ENCODE data around the gene PGRMC2.

PGRMC2 gene

DNA sequence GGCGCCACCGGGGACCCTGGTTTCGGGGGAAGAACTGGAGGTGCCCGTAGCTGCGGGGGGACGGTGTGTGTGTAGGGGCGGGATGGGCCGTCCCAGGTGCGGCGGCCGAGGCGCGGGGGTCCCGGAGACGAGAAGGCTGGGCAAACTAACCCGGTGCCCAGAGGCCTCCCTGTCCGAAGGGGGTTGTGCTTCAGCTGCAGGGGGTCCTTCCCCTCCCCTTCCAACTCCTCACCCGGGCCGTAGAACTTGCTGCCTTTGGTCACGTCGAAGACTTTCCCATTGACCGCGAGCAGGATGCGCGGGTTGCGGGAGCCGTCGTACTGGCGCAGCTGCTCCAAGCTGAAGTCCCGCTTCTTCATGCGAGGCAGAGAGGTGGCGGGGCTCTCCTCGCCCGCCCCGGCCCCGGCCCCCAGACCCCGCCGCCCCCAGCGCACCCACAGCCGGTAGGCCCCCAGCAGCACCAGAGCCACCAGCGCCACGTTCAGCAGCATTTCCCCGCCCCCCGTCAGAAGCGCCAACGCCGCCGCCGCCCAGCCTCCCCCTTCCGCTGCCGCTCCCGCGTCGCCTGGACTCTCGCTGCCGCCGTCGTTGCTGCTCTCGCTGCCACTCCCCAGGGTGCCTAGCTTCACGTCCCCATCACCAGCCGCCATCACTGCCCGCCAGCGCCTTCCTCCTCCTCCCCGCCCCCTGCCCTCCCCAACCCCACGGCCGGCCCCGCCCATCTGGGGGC lies at the start of gene PGRMC2:
Gene PGRMC2, minus strand, starts transcription at position 673 of the 730 bp plus-strand sequence. Its CDS starts 23 bp downstream, at position 650.
- DNase-seq = no peak

DNA sequence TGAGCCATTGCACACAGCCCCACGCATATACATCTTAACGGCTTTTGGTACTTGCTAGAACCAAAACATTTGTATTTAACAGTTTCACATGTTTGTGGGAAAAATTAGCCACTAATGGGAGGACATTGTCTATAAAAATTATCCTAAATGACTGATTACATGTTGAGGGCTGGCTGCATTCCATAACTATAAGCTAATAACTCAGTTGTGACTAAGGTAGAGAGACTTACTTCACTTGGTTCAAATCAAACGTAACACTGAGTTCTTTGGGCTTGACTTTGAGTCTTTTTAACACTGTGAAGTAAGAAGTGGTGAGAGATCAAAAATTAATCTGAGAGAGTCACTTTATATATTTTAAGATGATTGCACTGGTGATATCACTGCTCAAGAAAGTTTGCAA lies 47.9 kb upstream of the PGRMC2 start:
- no peak for DNase-seq

- no peak for DNase-seq
These were observed 46.6 kb upstream of the PGRMC2 start for GRCh38 chr4:128334256-128334655.

- no peak for DNase-seq
These were observed 45.9 kb upstream of the PGRMC2 start for GRCh38 chr4:128333309-128334018.

DNA sequence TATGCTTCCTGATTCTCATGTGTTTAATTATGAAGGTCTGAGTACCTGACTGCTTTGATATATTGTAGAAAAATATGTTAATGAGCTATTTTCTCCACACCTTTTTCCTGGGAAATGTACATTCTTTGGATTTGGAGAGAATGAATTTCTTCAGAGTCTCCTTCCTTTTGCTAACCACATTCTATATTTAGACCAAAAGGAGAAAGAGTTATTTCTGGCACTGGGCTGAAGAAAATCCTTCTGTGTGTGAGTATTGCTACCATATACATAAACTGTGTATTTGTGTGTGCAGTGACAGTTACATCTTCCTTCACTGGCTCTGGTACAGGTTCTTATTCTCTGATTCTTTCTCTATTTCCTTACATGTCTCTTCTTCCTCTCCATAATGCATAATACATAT lies 44.5 kb upstream of the PGRMC2 start:
- no peak for DNase-seq

DNA sequence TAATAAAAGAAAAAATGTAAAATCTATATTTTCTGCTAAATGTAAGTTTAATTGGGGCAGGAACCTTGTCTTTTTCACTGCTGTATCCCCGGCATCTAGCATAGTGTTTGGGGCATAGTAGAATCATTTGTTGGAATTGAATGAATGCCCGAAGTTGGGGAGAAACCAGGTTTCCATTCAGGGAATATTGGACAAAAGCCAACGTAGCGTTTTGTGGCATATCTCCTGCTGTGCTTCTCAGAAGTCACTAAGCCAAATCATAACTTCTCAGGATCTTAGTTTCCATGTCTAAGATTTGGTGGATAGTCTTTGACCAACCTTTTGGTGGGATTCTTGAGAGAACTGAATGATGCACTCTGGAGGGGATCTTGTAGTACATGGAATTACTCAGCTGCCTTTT lies 42.0 kb upstream of the PGRMC2 start:
- no peak for DNase-seq

DNA sequence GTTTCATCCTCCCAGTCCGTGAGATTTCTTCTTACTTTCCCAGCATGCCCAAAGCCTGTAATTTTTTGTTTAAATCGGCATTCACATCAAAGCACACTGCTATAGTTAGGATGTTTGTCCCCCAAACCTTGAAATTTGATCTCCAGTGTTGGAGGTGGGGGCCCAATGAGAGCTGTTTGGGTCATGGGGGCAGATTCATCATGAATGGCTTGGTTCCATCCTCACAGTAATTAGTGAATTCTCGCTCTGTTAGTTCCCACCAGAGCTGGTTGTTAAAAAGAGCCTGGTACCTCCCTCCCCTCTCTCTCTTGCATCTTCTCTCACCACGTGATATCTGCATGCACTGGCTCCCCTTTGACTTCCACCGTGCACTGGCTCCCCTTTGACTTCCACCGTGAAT lies 40.5 kb upstream of the PGRMC2 start:
- DNase-seq = no peak

DNA sequence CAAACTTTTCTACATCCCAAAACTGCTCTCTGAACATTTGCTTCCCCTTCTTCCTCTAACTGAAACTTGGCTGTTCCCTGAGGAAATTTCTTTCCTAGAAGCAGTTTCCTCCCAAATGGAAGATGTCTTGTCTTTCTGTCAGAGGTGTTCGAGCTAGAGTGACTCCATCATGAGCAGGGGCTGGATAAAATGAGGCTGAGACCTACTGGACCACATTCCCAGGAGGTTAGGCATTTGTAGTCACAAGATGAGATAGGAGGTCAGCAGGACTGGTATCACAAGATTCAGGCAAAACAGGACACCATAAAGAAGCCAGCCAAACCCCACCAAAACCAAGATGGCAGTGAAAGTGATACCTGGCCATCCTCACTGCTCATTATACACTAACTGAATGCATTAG lies 35.8 kb upstream of the PGRMC2 start:
- DNase-seq = no peak

- no peak for DNase-seq
These were observed 35.4 kb upstream of the PGRMC2 start for GRCh38 chr4:128322986-128323385.

DNA sequence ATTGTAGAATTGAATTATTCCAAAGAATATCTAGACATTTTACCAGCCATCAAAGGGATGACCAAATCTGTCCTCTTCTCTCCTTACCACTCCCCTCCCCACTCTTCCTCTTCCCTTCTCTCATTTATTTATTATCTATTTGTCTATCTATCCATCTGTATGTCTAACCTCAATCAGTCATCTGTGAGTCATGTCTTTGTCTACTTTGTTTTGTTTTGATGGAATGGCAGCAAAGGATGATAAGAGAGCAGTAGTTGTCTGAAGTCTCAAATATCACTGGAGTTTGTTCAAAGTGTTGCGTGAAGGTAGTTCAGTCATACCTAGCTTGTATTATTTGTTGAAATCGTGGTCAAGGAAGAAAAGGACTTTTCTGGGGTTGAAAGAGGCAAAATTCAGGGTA lies 34.7 kb upstream of the PGRMC2 start:
- DNase-seq = no peak

- DNase-seq = no peak
These were observed 33.0 kb upstream of the PGRMC2 start for GRCh38 chr4:128320656-128321055.

GRCh38 chr4:128315756-128316520 lies 28.3 kb upstream of the PGRMC2 start:
- no peak for DNase-seq

DNA sequence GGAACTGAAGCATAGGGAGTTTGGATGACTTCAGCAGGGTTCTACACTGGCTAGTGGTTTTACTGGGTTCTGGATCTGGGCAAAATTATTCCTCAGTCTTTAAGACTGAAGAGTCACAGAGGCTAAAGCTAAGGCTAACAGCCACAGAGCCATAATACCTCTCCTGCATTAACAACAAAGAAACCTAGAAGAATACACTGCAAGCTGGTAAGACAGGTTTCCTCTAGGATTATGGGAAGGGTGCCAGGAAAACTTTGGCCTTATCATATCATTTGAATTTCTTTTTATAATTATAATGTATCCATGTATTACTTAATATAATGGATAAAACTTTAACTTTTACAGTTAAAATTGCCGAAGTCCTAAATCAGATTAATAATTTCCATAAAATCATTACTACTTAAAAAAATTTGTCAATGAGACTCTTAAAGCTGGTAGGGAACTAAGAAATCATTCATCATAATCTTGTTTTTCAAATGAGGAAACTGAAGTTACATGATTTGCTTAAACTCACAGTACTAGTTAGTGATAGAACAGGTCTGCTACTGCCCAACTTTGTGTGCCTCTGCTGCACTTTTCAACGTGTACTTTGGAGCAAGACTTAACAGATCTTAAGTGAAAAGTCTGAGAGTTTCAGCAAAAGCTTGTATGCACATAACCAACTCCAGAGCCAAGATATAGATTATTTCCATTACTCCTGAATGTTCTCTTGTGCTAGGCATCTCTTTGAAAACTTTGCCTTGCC lies 24.2 kb upstream of the PGRMC2 start:
- DNase-seq = no peak

DNA sequence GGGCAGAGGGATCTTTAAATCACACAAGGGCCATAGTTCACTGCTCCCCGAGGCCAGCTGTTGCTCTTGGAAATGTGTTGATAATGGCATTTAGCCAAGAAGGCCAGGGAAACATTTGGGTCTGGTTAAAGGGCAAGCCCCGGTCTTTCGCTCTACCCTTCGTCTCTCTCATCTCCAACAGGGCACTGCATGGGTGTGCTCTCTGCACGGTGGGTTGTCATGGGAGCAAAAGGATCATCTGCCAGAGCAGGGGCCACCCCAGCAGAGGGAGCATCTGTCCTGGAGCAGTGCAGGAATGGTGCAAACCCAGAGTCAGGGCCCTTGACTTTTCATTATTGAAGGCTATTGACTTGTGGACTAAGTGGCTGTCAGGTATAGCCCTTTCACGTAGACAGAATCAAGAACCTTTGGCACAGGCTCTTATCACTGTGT lies 22.7 kb upstream of the PGRMC2 start:
- no peak for DNase-seq

DNA sequence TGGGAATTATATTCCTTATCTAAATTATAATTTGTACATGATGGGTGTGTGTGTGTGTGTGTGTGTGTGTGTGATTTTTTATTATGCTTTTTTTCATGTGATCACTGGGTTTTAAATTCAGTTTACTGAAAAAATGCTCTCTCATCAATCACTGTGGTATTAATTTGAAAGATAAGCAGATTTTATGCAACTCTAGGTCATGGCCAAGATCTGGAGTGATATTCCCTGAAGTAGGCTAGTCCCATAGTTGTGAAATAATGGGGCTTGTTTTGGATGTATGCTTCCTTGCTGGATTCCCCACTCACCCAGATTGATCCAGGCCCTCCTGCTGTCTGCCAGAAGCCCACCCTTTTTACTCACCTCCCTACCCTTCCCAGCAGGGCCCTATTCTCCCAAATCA lies 22.0 kb upstream of the PGRMC2 start:
- DNase-seq = no peak

DNA sequence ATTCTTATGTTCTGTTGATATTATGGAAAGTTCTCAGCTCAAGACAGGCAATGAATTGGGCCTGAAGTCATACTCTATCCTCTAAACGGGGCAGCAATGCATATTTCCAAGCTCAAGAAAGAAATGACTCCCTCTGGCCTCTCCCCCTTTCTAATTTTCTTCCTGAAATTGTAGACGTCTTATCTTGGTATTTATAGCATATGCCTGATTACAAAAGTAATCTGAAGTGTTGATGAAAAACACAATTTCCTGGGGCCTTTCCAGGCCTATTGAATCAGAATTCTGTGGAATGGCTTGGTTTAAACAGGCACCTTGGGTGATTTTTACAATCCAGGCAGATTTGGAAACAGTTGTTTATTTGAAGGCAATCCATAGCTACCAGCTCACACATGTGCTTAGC lies 21.4 kb upstream of the PGRMC2 start:
- no peak for DNase-seq

- no peak for DNase-seq
These were observed 19.5 kb upstream of the PGRMC2 start for GRCh38 chr4:128307123-128307571.

- no peak for DNase-seq
These were observed 18.3 kb upstream of the PGRMC2 start for GRCh38 chr4:128305942-128306341.

GRCh38 chr4:128303986-128304385 lies 16.4 kb upstream of the PGRMC2 start:
- DNase-seq = no peak

- no peak for DNase-seq
These were observed 15.8 kb upstream of the PGRMC2 start for GRCh38 chr4:128303405-128303785.

DNA sequence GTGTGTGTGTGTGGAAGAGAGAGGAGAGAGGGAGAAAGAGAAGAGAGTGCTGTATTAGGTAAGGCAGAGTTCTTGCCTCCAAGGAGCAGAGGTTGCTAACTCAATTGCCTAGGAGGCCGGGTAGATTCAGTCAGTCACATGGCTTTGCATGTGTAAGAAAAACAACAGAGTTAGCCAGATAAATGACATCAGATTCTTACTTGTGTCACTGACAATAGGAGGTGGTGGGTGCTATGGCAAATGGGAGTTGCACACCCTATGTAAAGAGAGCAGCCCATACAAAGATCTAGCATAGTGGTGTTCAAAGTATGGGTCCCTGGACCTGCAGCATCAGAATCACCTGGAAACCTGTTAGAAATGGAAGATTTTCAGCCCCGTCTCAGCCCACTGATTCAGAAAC lies 14.4 kb upstream of the PGRMC2 start:
- DNase-seq = no peak

DNA sequence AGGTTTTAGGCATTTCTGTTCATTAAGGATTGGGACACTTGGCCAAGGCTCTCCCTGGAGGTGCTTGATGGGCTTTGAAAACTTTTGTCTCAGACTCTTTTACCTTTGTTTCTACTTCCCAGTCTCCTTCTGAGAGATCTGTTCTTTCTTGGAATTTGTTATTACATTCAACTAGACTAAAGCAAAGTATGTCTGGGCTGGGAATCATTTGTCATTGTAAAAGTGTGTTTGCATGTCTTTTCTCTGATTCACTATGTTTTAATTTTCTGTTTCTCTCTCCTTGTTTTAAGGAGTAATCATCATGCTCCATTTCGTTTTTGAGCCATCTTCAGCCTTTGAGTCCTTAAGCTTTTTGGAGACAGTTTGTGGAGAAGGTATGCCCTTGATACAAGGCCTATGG lies 12.2 kb upstream of the PGRMC2 start:
- no peak for DNase-seq

DNA sequence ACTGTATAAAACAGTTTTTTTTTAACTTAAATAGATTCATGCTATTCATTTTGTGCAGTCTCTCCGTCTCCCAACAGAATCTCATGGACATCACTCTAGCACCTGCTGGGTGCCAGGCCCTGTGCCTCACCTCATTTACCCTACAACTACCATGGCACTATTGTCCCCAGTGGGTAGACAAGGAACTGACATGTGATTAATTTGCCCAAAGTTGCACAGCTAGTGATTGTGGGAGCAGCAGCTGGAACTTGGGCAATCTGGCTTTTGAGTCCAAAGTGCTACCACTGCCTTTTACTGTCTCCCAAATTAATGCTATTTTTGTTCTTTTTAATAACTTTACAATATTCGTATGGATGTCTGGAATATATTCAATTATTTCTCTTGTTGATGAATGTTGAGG lies 11.2 kb upstream of the PGRMC2 start:
- DNase-seq = no peak
